ENCODE data around the gene CKAP4. TPM values are rescaled to one million over a fixed set of nuclear protein-coding genes. Genes with fewer than 3 reads are reported as not detected.

CKAP4 gene
- total RNA-seq, 1 donor from 2014 or later: 40.3 TPM

DNA sequence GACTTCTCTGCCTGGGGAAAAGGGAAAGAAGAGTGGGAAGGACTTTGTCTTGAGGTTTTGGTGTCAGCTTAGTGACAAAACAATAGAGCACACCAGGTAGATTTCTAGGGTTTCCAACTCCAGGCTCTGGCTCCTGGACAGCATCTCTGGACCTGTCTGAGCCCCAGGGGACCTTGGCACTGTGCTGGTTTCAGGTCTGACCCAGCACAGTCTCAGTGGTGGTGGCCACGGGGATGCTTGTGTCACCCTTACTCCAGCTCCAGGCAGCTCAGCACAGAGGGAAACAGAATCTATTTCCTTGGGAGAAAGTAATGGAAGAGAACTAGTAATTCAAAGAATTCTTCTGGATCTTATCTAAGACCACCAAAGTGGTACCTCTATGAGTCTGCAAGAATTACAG is 11.1 kb upstream of the CKAP4 start:
- Histone ChIP-seq H3K27me3 (no peaks in the 10 kb centered on the region), H3K9me3 (no peaks in the 10 kb centered on the region), H3K4me3 (no peak overlapping the region), H3K4me1 (no peaks in the 10 kb centered on the region), H3K36me3 (no peaks in the 10 kb centered on the region), H3K27ac (no peak overlapping the region)
- ATAC-seq: no peak
- TF ChIP-seq, protein P1, sequence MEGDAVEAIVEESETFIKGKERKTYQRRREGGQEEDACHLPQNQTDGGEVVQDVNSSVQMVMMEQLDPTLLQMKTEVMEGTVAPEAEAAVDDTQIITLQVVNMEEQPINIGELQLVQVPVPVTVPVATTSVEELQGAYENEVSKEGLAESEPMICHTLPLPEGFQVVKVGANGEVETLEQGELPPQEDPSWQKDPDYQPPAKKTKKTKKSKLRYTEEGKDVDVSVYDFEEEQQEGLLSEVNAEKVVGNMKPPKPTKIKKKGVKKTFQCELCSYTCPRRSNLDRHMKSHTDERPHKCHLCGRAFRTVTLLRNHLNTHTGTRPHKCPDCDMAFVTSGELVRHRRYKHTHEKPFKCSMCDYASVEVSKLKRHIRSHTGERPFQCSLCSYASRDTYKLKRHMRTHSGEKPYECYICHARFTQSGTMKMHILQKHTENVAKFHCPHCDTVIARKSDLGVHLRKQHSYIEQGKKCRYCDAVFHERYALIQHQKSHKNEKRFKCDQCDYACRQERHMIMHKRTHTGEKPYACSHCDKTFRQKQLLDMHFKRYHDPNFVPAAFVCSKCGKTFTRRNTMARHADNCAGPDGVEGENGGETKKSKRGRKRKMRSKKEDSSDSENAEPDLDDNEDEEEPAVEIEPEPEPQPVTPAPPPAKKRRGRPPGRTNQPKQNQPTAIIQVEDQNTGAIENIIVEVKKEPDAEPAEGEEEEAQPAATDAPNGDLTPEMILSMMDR (IDR thresholded peaks at IDR 0.05): no peak
- no peak for DNase-seq
- intact Hi-C loops (cut with DNase I): no loop called here

DNA sequence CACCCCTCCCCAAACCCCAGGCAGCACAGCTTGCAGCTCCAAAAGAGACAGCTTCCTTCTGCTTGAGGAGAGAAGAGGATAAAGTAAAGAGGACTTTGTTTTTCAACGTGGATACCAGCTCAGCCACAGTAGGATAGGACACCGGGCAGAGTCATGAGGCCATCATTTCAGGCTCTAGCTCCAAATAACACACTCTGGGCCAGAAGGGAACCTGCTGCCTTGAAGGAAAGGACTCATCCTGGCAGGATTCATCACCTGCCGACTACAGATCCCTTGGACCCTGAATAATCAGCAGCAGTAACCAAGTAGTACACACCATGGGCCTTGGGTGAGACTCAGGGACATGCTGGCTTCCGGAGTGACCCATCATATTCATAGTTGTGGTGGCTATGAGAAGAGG is 10.4 kb upstream of the CKAP4 start:
- no peak for ATAC-seq
- Histone ChIP-seq H3K9me3 (no peaks in the 10 kb centered on the region), H3K4me3 (no peak overlapping the region), H3K27ac (no peak overlapping the region), H3K36me3 (no peaks in the 10 kb centered on the region), H3K4me1 (no peaks in the 10 kb centered on the region), H3K27me3 (no peaks in the 10 kb centered on the region)
- TF ChIP-seq, protein P1 (IDR thresholded peaks at IDR 0.05): no peak
- DNase-seq: no peak
- intact Hi-C loops (cut with DNase I): no loop called here

DNA sequence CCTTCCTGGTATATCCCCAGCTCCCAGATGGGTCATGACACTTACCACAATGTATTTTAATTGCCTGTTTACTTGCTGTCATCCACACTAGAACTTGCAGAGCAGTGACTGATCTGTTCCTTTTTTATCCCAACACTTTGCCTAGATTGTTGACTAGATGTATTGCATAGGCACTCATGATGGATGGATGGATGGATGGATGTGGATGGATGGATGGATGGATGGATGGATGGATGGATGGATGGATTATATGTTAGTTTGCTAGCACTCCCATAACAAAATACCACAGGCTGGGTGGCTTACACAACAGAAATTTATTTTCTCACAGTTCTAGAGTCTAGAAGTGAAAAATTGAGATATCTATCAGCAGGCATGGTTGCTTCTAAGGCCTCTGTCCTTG is 8.7 kb upstream of the CKAP4 start:
- no peaks in the 10 kb centered on the region for H3K36me3 ChIP-seq
- no peak for DNase-seq
- no peaks in the 10 kb centered on the region for H3K27me3 ChIP-seq
- no peaks in the 10 kb centered on the region for H3K4me1 ChIP-seq
- TF ChIP-seq, protein P1 (IDR thresholded peaks at IDR 0.05): no peak
- H3K9me3 ChIP-seq: no peaks in the 10 kb centered on the region
- H3K4me3 ChIP-seq: no peak overlapping the region
- intact Hi-C loops (cut with DNase I): no loop called here
- ATAC-seq: no peak
- H3K27ac ChIP-seq: no peak overlapping the region

DNA sequence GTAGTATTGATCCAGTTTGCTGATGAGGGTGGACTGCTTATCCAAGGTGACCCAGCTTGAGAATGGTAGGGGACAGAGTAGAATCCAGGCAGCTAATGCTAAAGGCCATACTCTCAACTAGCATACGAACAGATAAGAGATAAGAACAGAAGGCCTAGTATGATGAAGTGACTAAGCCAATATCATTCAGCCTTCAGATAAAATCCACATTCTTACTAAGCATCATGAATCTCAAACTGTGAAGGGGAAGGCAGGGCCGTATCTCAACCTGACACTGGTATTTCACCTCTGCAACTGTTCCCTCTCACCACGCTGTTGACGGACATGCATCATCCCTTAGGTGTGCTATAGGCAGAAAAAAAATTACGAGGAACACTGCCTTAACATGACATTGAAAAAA is 8.1 kb upstream of the CKAP4 start:
- DNase-seq (no peak), ATAC-seq (no peak)
- intact Hi-C loops (cut with DNase I): no loop called here
- Histone ChIP-seq H3K36me3 (no peaks in the 10 kb centered on the region), H3K27ac (no peak overlapping the region), H3K9me3 (no peaks in the 10 kb centered on the region), H3K27me3 (no peaks in the 10 kb centered on the region), H3K4me3 (no peak overlapping the region), H3K4me1 (no peaks in the 10 kb centered on the region)
- TF ChIP-seq, protein P1 (IDR thresholded peaks at IDR 0.05): no peak

DNA sequence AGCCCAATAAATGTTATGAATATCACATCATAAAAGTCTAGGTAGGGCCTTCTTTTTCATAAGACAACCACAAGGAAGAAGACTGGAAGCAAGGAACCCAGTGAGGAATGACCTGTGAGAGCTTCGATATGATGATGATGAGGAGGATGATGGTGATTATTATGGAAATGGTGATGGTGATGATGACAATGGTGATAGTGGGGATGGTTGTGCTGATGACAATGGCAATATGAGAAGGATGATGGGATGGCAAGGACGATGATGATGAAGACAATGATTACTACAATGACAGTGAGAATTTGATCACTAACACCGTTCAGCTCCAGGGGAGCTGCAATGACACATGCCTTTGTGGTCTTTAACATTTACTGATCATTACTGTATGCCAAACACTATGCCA is 7.7 kb upstream of the CKAP4 start:
- TF ChIP-seq, protein P1 (IDR thresholded peaks at IDR 0.05): no peak
- no peak overlapping the region for H3K4me3 ChIP-seq
- intact Hi-C loops (cut with DNase I): no loop called here
- H3K4me1 ChIP-seq: no peaks in the 10 kb centered on the region
- no peaks in the 10 kb centered on the region for H3K36me3 ChIP-seq
- no peaks in the 10 kb centered on the region for H3K9me3 ChIP-seq
- no peak overlapping the region for H3K27ac ChIP-seq
- DNase-seq: no peak
- no peak for ATAC-seq
- H3K27me3 ChIP-seq: no peaks in the 10 kb centered on the region

DNA sequence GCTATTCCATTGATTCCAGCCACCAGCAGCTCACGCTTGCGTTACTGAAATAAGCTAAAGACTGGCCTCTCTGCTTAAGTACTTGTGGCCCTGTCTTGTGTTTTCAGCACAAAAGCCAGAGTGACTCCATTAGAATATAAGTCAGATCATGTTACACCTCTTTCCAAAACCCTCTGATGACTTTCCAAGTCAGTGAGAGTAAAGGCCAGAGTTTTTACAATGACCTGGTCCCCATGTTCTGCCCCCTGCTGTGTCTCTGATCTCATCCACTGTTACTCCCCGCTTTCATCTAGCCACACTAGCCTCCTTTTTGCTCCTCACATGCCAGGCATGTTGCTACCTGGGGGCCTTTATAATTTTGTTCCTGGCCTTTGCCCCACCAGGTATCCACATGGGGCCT is 6.9 kb upstream of the CKAP4 start:
- no peaks in the 10 kb centered on the region for H3K36me3 ChIP-seq
- H3K4me1 ChIP-seq: no peaks in the 10 kb centered on the region
- no peak overlapping the region for H3K27ac ChIP-seq
- no peak for DNase-seq
- TF ChIP-seq, protein P1 (IDR thresholded peaks at IDR 0.05): no peak
- no peaks in the 10 kb centered on the region for H3K9me3 ChIP-seq
- H3K4me3 ChIP-seq: no peak overlapping the region
- intact Hi-C loops (cut with DNase I): no loop called here
- no peaks in the 10 kb centered on the region for H3K27me3 ChIP-seq
- no peak for ATAC-seq
